A549 (cell line): ENCODE results near the gene KTN1. TPM values are rescaled to one million over a fixed set of nuclear protein-coding genes. Genes with fewer than 3 reads are reported as not detected.

Experiments used
- ATAC-seq, 2 experiments: fragments of 200-7000 bp in 1 of 2; fragments of >200 bp in 1 of 2; cut with Nextera tagmentation in 1 of 2; cut with Tn5 transposase in 1 of 2; 3 replicates each; pipeline versions ENCODE4 v1.8.0 to v1.9.1; 2018 to 2020; ENCODE audit warnings: mild to moderate bottlenecking in 1 of 2, moderate library complexity in 1 of 2
- CTCF ChIA-PET: fragments of 300-600 bp; sonication (Branson Sonifier 250); formaldehyde crosslinking; extraction: SDS; loops from one replicate; lab custom pipeline; 2021; ENCODE audit warnings: antibody characterized with exemption, inconsistent platforms; lab: Yijun Ruan, JAX
- POLR2A ChIA-PET: fragments of 350-600 bp; formaldehyde crosslinking; extraction: SDS; loops from one replicate; lab custom pipeline; 2021; ENCODE audit warnings: antibody characterized with exemption, inconsistent platforms; lab: Yijun Ruan, JAX
- DNase-seq, 2 experiments: peaks; one replicate each; pipeline versions ENCODE4 v3.0.0 to v3.0.0-alpha.2; 2011 to 2016; ENCODE audit warnings: low read depth in 1 of 2, low spot score in 1 of 2
- FAIRE-seq: peaks from 2 replicates; lab custom pipeline; 2011; peaks lifted over from hg19 to GRCh38; lab: Jason Lieb, UNC
- H3K27ac ChIP-seq, 2 experiments: fragments of >200 bp; sonication (Bioruptor Twin); formaldehyde crosslinking; 3 replicates each; pipeline ENCODE4 v1.5.1; 2016 to 2017
- H3K4me1 ChIP-seq: fragments of >200 bp; sonication (Bioruptor Twin); formaldehyde crosslinking; 3 replicates; pipeline ENCODE4 v1.6.1; 2016
- H3K4me2 ChIP-seq: fragments of >200 bp; sonication (Bioruptor Twin); formaldehyde crosslinking; 3 replicates; pipeline ENCODE4 v1.6.1; 2016
- H3K4me3 ChIP-seq: fragments of >200 bp; sonication (Bioruptor Twin); formaldehyde crosslinking; 3 replicates; pipeline ENCODE4 v1.5.1; 2016
- H3K9me3 ChIP-seq: fragments of >200 bp; sonication (Bioruptor Twin); formaldehyde crosslinking; 3 replicates; pipeline ENCODE4 v1.6.1; 2016
- CBX2 ChIP-seq: fragments of 200-600 bp; sonication (generic); IDR thresholded peaks from 2 replicates; pipeline ENCODE4 v1.6.1; 2016; ENCODE audit warnings: low read depth, mild to moderate bottlenecking, borderline replicate concordance
- EHF ChIP-seq: fragments of 250-450 bp; sonication (Bioruptor Pico); IDR thresholded peaks from 2 replicates; pipeline ENCODE4 v1.5.0; 2020; ENCODE audit warnings: mild to moderate bottlenecking
- GATA3 ChIP-seq: IDR thresholded peaks from 2 replicates; pipeline ENCODE4 v1.6.1; 2012; ENCODE audit warnings: borderline replicate concordance
- HOXA7 ChIP-seq: fragments of 250-450 bp; sonication (Bioruptor Pico); IDR thresholded peaks from 2 replicates; pipeline ENCODE4 v1.5.0; 2020; ENCODE audit warnings: mild to moderate bottlenecking, moderate library complexity
- HOXB13 ChIP-seq: fragments of 250-450 bp; sonication (Bioruptor Pico); IDR thresholded peaks from 2 replicates; pipeline ENCODE4 v1.5.0; 2020; ENCODE audit warnings: low read depth, mild to moderate bottlenecking, moderate library complexity
- JUN ChIP-seq, 2 experiments: fragments of >200 bp; sonication (Bioruptor Twin); formaldehyde crosslinking; IDR thresholded peaks; 2 replicates in 1 of 2; 3 replicates in 1 of 2; pipeline ENCODE4 v1.6.1; 2016 to 2017
- KDM1A ChIP-seq: fragments of 200-600 bp; sonication (generic); IDR thresholded peaks from 2 replicates; pipeline ENCODE4 v1.6.1; 2016; ENCODE audit warnings: low read depth, mild to moderate bottlenecking
- KDM5A ChIP-seq: fragments of 200-600 bp; sonication (generic); IDR thresholded peaks from 2 replicates; pipeline ENCODE4 v1.6.1; 2016; ENCODE audit warnings: antibody characterized with exemption, mild to moderate bottlenecking
- MYC ChIP-seq: IDR thresholded peaks from 2 replicates; pipeline ENCODE4 v1.6.1; 2012; ENCODE audit warnings: mild to moderate bottlenecking, inconsistent platforms, low read length, improper control_type of control experiment, borderline replicate concordance
- TP53 ChIP-seq: fragments of 250-450 bp; sonication (Bioruptor Pico); IDR thresholded peaks from 2 replicates; pipeline ENCODE4 v1.5.0; 2021; ENCODE audit warnings: mild to moderate bottlenecking, moderate library complexity
- USF2 ChIP-seq: fragments of 450-650 bp; IDR thresholded peaks from 2 replicates; pipeline ENCODE4 v1.6.1; 2014; ENCODE audit warnings: antibody characterized with exemption
- ZFP36 ChIP-seq: fragments of 450-650 bp; IDR thresholded peaks from 2 replicates; pipeline ENCODE4 v1.6.1; 2014; ENCODE audit warnings: borderline replicate concordance; ENCODE audit not compliant: partially characterized antibody
- ZNF302 ChIP-seq: fragments of 250-450 bp; sonication (Bioruptor Pico); IDR thresholded peaks from 2 replicates; pipeline ENCODE4 v1.9.0; 2021; ENCODE audit warnings: inconsistent platforms, mild to moderate bottlenecking, moderate library complexity
- WGBS: methylation state at CpG from one replicate; pipeline ENCODE4 v1.1.6; 2017; ENCODE audit errors: missing lambda C conversion rate; 5-methylcytosine and 5-hydroxymethylcytosine counted together
- polyA plus RNA-seq, 4 experiments: library from polyadenylated mRNA; depleted of rRNA in 3 of 4; stranded (reverse); fragments of >200 nt; fragmentation: RNase III in 1 of 4; extraction: RNeasy Plus Mini Kit Qiagen cat#74134 plus additional on column Dnase treatment in 1 of 4; gene quantifications; 2 replicates in 3 of 4; 3 replicates in 1 of 4; pipeline ENCODE4 v1.2.3, GENCODE V29; 2011 to 2017
- TF ChIP-seq, protein P1 (sequence below): fragments of >200 bp; sonication (Bioruptor Twin); formaldehyde crosslinking; IDR thresholded peaks from 3 replicates; pipeline ENCODE4 v1.6.1; 2016
- TF ChIP-seq, protein P2 (sequence below): IDR thresholded peaks from 2 replicates; pipeline ENCODE4 v1.6.1; 2012

KTN1 gene
- polyA plus RNA-seq, 2 of the 4 experiments (the other 2 are of a cell fraction), result 153 to 233 TPM

DNA sequence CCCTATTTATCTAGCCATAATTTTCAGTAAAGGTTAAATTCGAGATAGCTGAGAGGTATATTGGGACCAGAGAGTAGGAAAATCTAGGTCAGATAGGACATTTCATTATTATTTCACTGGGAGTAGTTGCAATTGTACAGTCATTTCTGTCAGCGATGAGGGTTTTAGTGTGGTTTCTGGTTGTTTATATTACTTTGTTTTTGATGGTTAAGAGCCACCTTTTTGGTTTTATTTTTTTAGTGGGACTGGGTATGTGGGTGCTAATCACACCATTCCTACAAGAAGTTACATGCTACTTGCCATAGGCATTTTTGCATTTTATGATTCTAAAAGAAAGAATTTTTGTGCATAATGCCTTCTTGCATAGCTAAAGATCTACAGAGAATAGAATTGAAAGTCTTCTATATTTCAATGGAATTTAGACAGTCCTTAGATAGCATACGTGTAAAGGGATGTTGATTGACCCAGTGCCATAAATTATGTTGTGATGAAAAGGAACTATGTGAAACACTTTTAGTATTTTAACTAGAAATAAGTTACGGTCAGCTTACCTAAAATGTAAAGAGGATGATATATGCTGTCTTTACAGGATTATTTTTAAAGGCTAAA lies 85.2 kb downstream of the KTN1 start (continued):
- TF ChIP-seq, protein P1, sequence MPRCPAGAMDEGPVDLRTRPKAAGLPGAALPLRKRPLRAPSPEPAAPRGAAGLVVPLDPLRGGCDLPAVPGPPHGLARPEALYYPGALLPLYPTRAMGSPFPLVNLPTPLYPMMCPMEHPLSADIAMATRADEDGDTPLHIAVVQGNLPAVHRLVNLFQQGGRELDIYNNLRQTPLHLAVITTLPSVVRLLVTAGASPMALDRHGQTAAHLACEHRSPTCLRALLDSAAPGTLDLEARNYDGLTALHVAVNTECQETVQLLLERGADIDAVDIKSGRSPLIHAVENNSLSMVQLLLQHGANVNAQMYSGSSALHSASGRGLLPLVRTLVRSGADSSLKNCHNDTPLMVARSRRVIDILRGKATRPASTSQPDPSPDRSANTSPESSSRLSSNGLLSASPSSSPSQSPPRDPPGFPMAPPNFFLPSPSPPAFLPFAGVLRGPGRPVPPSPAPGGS, result no peak

- no peak for ATAC-seq
- Histone ChIP-seq H3K4me1 (peaks cover 25% of the 10 kb centered on the region; the same call in 2 of the 3 replicates), H3K4me3 (no peak overlapping the region), H3K27ac (no peak overlapping the region), H3K4me2 (no peak overlapping the region), H3K9me3 (no peaks in the 10 kb centered on the region)
- ChIA-PET POLR2A (no interaction called here), CTCF (no interaction called here)
- 90% methylated on average over 2 of the region's 2 CpGs for WGBS
- no peak for FAIRE-seq
- TF ChIP-seq ZNF302 (CRISPR knock-in tag) (no peak), ZFP36 (no peak), MYC (no peak), CBX2 (no peak), KDM1A (no peak), EHF (CRISPR knock-in tag) (no peak)
- TF ChIP-seq, protein P2, sequence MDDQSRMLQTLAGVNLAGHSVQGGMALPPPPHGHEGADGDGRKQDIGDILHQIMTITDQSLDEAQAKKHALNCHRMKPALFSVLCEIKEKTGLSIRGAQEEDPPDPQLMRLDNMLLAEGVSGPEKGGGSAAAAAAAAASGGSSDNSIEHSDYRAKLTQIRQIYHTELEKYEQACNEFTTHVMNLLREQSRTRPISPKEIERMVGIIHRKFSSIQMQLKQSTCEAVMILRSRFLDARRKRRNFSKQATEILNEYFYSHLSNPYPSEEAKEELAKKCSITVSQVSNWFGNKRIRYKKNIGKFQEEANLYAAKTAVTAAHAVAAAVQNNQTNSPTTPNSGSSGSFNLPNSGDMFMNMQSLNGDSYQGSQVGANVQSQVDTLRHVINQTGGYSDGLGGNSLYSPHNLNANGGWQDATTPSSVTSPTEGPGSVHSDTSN, result no peak
- TF ChIP-seq, protein P1, result no peak
- no peak for DNase-seq
Observed at GRCh38 chr14:55667801-55668200, 87.8 kb downstream of the KTN1 start.

GRCh38 chr14:55671641-55672040 lies 91.6 kb downstream of the KTN1 start:
- no peaks in the 10 kb centered on the region for H3K9me3 ChIP-seq
- FAIRE-seq (no peak), ATAC-seq (no peak), DNase-seq (no peak)
- TF ChIP-seq KDM5A (no peak), HOXB13 (CRISPR knock-in tag) (no peak), JUN (IDR thresholded peaks at IDR 0.05) (no peak), GATA3 (no peak), USF2 (no peak), CBX2 (no peak), TP53 (CRISPR knock-in tag) (no peak), EHF (CRISPR knock-in tag) (no peak), HOXA7 (no peak)
- TF ChIP-seq, protein P1, result no peak
- H3K4me1 ChIP-seq, result peaks cover 33% of the 10 kb centered on the region; the same call in 2 of the 3 replicates
- POLR2A ChIA-PET, result no interaction called here
- H3K4me2 ChIP-seq, result no peak overlapping the region
- H3K27ac ChIP-seq, result no peak overlapping the region
- CTCF ChIA-PET, result interaction anchor here (1.3 kb wide), 1 partner anchor 233 kb away, joined by 3 read pairs; no protein-coding TSS in a partner anchor
- no peak overlapping the region for H3K4me3 ChIP-seq
- WGBS, result 48% methylated on average over 2 of the region's 2 CpGs
